HS-5 (cell line): ENCODE results near the gene RNFT2.

Experiments
- DNase-seq: peaks from one replicate; pipeline ENCODE4 v3.0.0-alpha.2; 2012; ENCODE audit warnings: low read depth

The RNFT2 gene, protein sequence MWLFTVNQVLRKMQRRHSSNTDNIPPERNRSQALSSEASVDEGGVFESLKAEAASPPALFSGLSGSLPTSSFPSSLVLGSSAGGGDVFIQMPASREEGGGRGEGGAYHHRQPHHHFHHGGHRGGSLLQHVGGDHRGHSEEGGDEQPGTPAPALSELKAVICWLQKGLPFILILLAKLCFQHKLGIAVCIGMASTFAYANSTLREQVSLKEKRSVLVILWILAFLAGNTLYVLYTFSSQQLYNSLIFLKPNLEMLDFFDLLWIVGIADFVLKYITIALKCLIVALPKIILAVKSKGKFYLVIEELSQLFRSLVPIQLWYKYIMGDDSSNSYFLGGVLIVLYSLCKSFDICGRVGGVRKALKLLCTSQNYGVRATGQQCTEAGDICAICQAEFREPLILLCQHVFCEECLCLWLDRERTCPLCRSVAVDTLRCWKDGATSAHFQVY

GRCh38 chr12:116737774-116738657, at the start of gene RNFT2, which contains the start of gene SPRING1:
Gene RNFT2, plus strand, starts transcription at chr12:116738315. Its CDS starts 2,183 bp downstream, at chr12:116740498.
Gene SPRING1, minus strand, starts transcription at chr12:116738069. Its CDS starts 169 bp downstream, at chr12:116737900.
- peak; percentile 94 for DNase-seq

- DNase-seq: no peak
Observed at GRCh38 chr12:116689521-116689920, 48.6 kb upstream of the RNFT2 start.

- no peak for DNase-seq
Observed at GRCh38 chr12:116689979-116690744, 48.0 kb upstream of the RNFT2 start.

GRCh38 chr12:116691205-116691604, 46.9 kb upstream of the RNFT2 start:
- DNase-seq: no peak

GRCh38 chr12:116691636-116692035, 46.5 kb upstream of the RNFT2 start:
- no peak for DNase-seq

- no peak for DNase-seq
Observed at GRCh38 chr12:116692605-116693004, 45.5 kb upstream of the RNFT2 start.

GRCh38 chr12:116693286-116694227, 44.6 kb upstream of the RNFT2 start:
- no peak for DNase-seq

- no peak for DNase-seq
Observed at GRCh38 chr12:116694653-116695463, 43.3 kb upstream of the RNFT2 start.

DNA sequence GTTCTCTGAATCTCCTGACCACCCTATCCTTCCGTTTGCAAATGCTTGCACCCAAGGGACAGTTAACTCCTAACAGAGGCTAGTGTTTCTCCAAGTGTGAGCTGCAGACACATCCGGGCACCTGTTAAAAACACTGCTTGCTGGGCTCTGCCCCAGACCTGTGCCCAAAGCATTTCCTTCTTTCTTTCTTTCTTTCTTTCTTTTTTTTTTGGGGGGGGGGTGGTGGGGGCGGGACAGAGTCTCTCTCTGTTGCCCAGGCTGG, 42.7 kb upstream of the RNFT2 start:
- no peak for DNase-seq

DNA sequence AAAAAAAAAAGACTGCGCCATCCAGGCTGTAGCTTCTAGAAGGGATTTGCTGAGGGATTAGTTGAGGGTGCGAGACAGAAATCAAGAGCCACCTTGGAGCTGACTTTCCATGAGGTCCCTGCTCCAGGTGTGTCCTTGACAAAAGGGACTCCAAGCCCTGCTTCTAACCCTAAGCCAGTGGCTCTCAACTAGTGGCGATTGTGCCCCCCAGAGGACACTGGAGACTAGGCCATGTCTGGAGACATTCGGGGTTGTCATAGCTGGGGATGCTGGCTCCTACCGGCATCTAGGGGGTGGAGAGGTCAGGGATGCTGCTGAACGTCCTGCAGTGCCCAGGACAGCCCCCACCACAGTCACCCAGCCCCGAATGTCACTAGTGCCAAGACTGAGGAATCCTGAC, 40.8 kb upstream of the RNFT2 start:
- DNase-seq: no peak

DNA sequence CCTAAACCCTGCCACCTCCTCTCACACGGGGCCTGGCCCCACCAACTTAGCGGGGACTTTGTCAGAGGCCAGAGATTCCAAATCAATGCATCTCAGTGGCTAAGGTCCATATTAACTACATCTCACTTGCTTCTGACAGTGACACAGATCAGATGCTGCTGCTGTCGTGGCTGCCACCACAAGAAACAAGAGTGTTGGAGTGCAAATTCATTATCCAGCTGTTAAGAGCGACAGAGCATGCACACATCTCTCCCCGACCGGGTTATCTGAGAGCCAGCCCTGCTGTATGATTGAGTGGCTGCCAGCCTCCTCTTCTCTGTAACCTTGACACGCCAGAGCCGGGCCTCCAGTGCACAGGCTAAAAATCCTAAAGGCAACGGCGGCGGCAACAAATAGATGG, 40.4 kb upstream of the RNFT2 start:
- DNase-seq: no peak

DNA sequence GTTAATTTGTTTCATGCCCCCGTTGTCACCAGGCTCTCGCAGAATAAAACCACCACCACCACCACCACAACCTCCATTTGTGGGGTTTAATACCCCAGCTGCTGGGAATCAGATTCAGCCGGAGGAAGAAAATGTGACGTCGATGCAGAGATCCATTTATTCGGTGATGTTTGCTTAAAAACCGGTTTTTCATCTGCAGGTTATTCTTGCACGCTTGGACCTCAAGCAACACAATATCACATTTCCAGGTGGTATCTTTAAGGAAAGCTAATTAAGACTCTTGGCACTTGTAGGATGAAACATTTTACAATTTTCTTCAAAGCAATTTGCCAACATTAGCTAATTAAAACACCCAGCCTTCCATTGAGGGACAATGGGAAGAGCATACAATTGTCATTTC, 40.0 kb upstream of the RNFT2 start:
- DNase-seq: no peak

- no peak for DNase-seq
Observed at GRCh38 chr12:116698554-116699075, 39.5 kb upstream of the RNFT2 start.

GRCh38 chr12:116700066-116700465, 38.0 kb upstream of the RNFT2 start:
- DNase-seq: no peak

DNA sequence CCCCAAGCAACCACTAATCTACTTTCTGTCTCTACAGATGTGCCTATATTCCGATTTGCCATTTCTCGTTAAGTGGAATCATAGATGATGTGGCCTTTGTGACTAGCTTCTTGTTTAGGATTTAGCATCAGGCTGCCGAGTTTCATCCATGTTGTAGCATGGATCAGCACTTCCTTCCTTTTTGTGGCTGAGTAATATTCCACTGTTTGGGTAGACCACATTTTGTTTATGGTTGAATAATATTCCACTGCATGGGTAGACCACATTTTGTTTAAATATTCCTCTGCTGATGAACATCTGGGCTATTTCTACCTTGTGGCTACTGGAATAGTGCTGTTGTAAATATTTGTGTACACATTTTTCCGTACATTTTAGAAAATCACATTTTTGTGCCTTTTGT, 36.7 kb upstream of the RNFT2 start:
- no peak for DNase-seq

DNA sequence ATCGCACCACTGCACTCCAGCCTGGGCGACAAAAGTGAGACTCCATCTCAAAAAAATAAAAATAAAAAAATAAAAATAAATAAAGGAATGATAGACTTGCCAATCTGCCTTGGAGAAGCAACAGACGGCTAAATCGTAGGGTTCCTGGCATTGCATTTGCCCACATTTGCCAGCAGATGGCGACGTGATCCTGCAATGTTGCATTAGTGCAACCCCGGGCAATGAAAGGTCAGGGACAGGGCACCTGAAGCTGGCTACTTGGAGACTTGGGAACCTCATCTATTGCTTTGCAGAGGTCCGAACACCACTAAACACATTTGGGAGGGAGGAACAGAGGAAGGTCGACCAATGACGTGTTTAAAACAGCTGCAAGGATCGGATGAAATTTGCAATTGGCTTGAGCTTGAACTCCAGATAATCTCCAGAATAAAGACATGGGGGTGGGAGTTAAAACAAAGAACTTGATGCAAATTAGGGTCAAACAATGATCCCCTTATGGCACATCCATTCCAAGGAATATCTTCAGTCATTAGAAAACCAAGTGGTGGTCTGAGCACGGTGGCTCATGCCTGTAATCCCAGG, 34.8 kb upstream of the RNFT2 start:
- DNase-seq: no peak

DNA sequence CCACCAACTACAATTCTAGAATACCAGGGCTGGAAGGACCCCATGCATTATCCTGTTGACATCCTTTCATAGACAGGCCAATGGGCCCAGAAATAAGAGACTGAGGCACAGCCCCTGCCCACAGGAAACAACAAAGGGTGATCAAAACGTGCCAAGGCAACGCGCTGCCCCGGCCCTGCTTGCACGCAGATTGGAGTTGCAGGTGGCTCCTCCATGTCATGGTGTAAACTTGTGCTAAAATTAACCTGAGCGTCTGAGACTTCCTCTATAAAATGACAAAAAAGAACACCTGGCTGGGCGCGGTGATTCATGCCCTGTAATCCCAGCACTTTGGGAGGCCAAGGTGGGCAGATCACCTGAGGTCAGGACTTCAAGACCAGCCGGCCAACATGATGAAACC, 30.4 kb upstream of the RNFT2 start:
- no peak for DNase-seq

GRCh38 chr12:116708826-116709756, 29.0 kb upstream of the RNFT2 start:
- DNase-seq: peak; percentile 46

- DNase-seq: no peak
Observed at GRCh38 chr12:116709768-116710167, 28.3 kb upstream of the RNFT2 start.
